ENCODE data around the gene PCDHGB1.
"Not testable (repeated sequence)": the region's sequence is repeated elsewhere in the genome, so short reads cannot be mapped to it uniquely, and the experiment has no call there.

Gene PCDHGB1

GRCh38 chr5:141320225-141321169 is 29.4 kb upstream of the PCDHGB1 start, which contains the start of gene TAF7:
Gene TAF7, minus strand, starts transcription at chr5:141320784. Its CDS starts 740 bp downstream, at chr5:141320044.
- peak; percentile 94 for DNase-seq (ENCODE audit: low read depth)
- peak within 1 kb of the TSS; percentile 89 for H3K4me3 ChIP-seq (ENCODE audit: control insufficient read depth, low read depth, low read length)
- peak; percentile 88 for TF ChIP-seq CTCF (conservative IDR thresholded peaks at IDR 0.05; ENCODE audit: control insufficient read depth, insufficient read depth, low read depth, low read length)

GRCh38 chr5:141322261-141322660 is 27.6 kb upstream of the PCDHGB1 start:
- no peak overlapping the region for H3K4me3 ChIP-seq (ENCODE audit: control insufficient read depth, low read depth, low read length)
- DNase-seq (ENCODE audit: low read depth), result no peak
- TF ChIP-seq CTCF (conservative IDR thresholded peaks at IDR 0.05; ENCODE audit: control insufficient read depth, insufficient read depth, low read depth, low read length), result no peak

GRCh38 chr5:141326088-141326854 is 23.6 kb upstream of the PCDHGB1 start:
- peak; percentile 78 for TF ChIP-seq CTCF (conservative IDR thresholded peaks at IDR 0.05; ENCODE audit: control insufficient read depth, insufficient read depth, low read depth, low read length)
- peak overlapping the region; percentile 47 for H3K4me3 ChIP-seq (ENCODE audit: control insufficient read depth, low read depth, low read length)
- DNase-seq (ENCODE audit: low read depth), result peak; percentile 71

- no peak overlapping the region for H3K4me3 ChIP-seq (ENCODE audit: control insufficient read depth, low read depth, low read length)
- no peak for DNase-seq (ENCODE audit: low read depth)
- no peak for TF ChIP-seq CTCF (conservative IDR thresholded peaks at IDR 0.05; ENCODE audit: control insufficient read depth, insufficient read depth, low read depth, low read length)
Measured at GRCh38 chr5:141328231-141328630, 21.7 kb upstream of the PCDHGB1 start.

- peak within 1 kb of the TSS; percentile 31 for H3K4me3 ChIP-seq (ENCODE audit: control insufficient read depth, low read depth, low read length)
- TF ChIP-seq CTCF (conservative IDR thresholded peaks at IDR 0.05; ENCODE audit: control insufficient read depth, insufficient read depth, low read depth, low read length), result peak; percentile 57
- DNase-seq (ENCODE audit: low read depth), result peak; percentile 64
Measured at GRCh38 chr5:141330299-141331080, 19.4 kb upstream of the PCDHGB1 start, which contains the start of gene PCDHGA1. Gene PCDHGA1, plus strand, starts transcription at chr5:141330514.

- not testable (repeated sequence) for H3K4me3 ChIP-seq (ENCODE audit: control insufficient read depth, low read depth, low read length); DNase-seq (ENCODE audit: low read depth)
Measured at GRCh38 chr5:141332571-141332970, 17.3 kb upstream of the PCDHGB1 start.

Measured in fibroblast of mammary gland (primary cell).